Activated CD8-positive, alpha-beta memory T cell treated with anti-CD3 and anti-CD28 coated beads for 36 hours (primary cell): ENCODE results near the gene ANKRD65. TPM values are rescaled to one million over a fixed set of nuclear protein-coding genes. Genes with fewer than 3 reads are reported as not detected.

Source experiments
- CTCF ChIA-PET: fragments of 350-600 bp; sonication (Branson Sonifier 250); formaldehyde crosslinking; loops from one replicate; lab custom pipeline; 2021; ENCODE audit warnings: antibody characterized with exemption; lab: Charles Lee
- POLR2A ChIA-PET: fragments of 350-600 bp; sonication (Branson Sonifier 250); formaldehyde crosslinking; loops from one replicate; lab custom pipeline; 2021; ENCODE audit warnings: antibody characterized with exemption; lab: Charles Lee
- total RNA-seq, 2 experiments: library from RNA; stranded (reverse); gene quantifications; one replicate each; pipeline ENCODE4 v1.2.3, GENCODE V29; 2021

The ANKRD65 gene
- total RNA-seq, 2 experiments from 2014 or later, result not detected

- POLR2A ChIA-PET, result interaction anchor here (0.6 to 1.2 kb wide), 5 partner anchors 28 to 456 kb away, joined by 3 to 5 read pairs (median 3); partner anchors contain the start of gene AURKAIP1
Observed at GRCh38 chr1:1402072-1402900, 18.8 kb downstream of the ANKRD65 start.

GRCh38 chr1:1401457-1402010 lies 19.5 kb downstream of the ANKRD65 start:
- POLR2A ChIA-PET, result interaction anchor here (1.8 kb wide), 1 partner anchor 26 kb away, joined by 8 read pairs; the partner anchor contains the start of gene AURKAIP1
- CTCF ChIA-PET, result interaction anchor here (0.5 kb wide), 1 partner anchor 24 kb away, joined by 3 read pairs; no protein-coding TSS in a partner anchor

More at GRCh38 chr1:1402072-1402900, 18.8 kb downstream of the ANKRD65 start:
- CTCF ChIA-PET, result interaction anchor here (0.9 kb wide), 1 partner anchor 32 kb away, joined by 3 read pairs; no protein-coding TSS in a partner anchor

- CTCF ChIA-PET, result interaction anchor here (0.5 to 1.9 kb wide), 4 partner anchors 10 to 41 kb away, joined by 3 to 5 read pairs (median 4); no protein-coding TSS in a partner anchor
Observed at GRCh38 chr1:1400576-1401456, 20.3 kb downstream of the ANKRD65 start.

DNA sequence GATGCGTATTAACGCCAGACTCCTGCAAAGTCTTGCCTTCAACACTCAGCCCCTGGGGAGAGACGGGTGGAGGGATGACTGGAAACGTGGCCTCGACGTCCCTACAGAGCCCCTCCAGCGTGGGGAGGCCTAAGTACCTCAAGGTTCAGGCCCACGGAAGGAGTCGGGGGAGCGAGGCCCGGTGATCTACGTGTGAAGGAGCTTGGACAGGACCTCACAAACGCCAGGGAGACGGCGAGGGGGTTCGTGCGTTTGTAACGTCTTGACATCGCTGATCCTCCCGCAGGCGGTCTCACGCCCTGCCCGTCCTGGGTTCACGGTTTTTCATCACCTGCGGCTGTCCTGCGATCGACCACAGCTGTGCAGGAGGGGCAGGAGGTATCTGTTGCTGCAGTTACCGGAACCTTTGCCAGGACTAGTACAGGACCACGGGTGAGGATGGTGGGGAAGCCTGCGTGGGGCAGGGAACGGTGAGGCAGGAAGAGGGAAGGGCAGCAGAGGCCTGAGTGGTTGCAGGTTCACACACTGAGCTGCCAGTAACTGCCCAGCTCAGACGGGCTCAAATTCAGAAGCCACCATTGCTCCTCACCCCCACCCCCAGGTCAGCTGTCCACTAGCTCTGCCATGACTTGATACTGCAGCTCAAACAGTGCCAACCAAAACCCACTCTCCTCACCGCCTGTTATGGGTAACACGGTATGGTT lies 21.1 kb downstream of the ANKRD65 start:
- ChIA-PET POLR2A (interaction anchor here (1.8 kb wide), 1 partner anchor 25 kb away, joined by 8 read pairs; the partner anchor contains the start of gene AURKAIP1), CTCF (interaction anchor here (1.0 to 1.9 kb wide), 6 partner anchors 9 to 73 kb away, joined by 3 to 8 read pairs (median 4); partner anchors contain the start of gene AURKAIP1)

More at GRCh38 chr1:1400576-1401456, 20.3 kb downstream of the ANKRD65 start:
- POLR2A ChIA-PET, result interaction anchor here (1.8 kb wide), 1 partner anchor 26 kb away, joined by 8 read pairs; the partner anchor contains the start of gene AURKAIP1

DNA sequence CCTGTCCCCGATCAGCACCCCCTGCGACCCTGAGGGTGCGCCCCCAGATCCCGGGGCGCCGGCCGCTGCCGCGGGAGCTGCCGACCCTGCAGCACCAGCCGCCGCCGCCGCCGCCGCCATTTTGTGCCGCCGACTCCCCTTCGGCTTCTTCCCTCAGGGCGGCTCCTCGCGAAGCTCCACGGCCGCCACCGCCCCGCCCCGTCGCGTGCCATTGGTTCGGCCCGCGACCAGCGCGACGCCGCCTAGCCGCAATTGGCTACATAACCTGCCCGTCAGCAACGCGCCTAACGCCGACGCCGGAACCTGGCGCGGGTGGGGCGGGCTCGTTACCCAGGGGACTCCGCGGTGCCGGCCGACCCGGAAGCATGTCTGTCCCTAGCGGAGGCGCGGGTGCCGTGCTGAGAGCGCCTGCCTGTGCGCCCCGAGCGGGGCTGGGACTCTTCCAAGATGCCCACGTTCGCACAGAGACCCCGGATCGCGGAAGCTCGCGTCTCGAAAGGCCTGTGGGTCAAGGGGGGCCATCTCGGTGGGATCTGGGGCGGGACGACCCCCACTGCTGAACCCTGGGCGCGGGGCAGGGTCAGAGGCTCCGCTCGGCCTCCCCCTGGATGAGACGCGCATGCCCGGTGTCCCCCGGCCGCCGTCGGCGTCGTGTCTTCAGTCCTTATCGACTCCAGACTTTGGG lies 21.7 kb downstream of the ANKRD65 start, which contains the start of gene CCNL2:
CCNL2 (minus strand) TSS at position 149 of the 685 bp plus-strand sequence; CDS start at position 120, 29 bp downstream.
- ChIA-PET POLR2A (interaction anchor here (0.6 to 1.4 kb wide), 8 partner anchors 8 to 231 kb away, joined by 3 to 16 read pairs (median 4); partner anchors contain the start of genes AURKAIP1 and MRPL20), CTCF (interaction anchor here (0.7 to 1.9 kb wide), 7 partner anchors 8 to 73 kb away, joined by 3 to 8 read pairs (median 4); partner anchors contain the start of genes AURKAIP1 and MRPL20)

DNA sequence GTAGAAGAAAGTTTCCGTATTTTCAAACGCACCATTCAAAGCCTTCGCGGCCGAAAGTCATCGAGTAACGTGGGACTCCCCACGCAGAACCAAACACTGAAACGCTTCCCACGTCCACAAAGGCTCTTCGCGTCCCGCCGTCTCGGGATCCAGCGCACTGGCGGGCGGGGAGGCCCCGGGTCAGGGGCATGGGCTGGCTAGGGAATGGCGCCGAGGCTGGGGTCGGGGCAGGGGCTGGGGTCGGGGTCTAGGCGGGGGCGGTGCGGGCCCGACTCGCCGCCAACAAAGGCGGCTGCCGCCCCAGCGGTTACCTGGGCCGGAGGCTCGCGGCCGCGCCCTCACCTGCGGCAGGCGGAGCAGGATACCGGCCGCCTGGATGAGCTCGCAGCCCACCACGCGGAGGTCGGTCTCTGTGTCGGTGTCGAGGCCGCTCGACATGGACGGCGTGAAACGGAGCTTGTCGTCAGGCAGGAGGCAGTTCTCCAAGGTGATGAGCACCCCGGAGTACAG lies 22.3 kb downstream of the ANKRD65 start:
- ChIA-PET CTCF (interaction anchor here (0.7 to 1.9 kb wide), 6 partner anchors 9 to 74 kb away, joined by 3 to 8 read pairs (median 4); partner anchors contain the start of genes AURKAIP1 and MRPL20), POLR2A (interaction anchor here (0.6 to 1.4 kb wide), 7 partner anchors 9 to 231 kb away, joined by 3 to 16 read pairs (median 5); partner anchors contain the start of genes AURKAIP1 and MRPL20)

GRCh38 chr1:1397839-1398523 lies 23.1 kb downstream of the ANKRD65 start:
- ChIA-PET POLR2A (interaction anchor here (0.6 to 1.4 kb wide), 2 partner anchors 10 to 20 kb away, joined by 6 to 16 read pairs; partner anchors contain the start of gene MRPL20), CTCF (interaction anchor here (1.8 kb wide), 1 partner anchor 9 kb away, joined by 7 read pairs; the partner anchor contains the start of gene MRPL20)

- ChIA-PET CTCF (no interaction called here), POLR2A (interaction anchor here (0.6 kb wide), 1 partner anchor 116 kb away, joined by 4 read pairs; no protein-coding TSS in a partner anchor)
Observed at GRCh38 chr1:1395166-1395565, 25.9 kb downstream of the ANKRD65 start.

GRCh38 chr1:1394116-1394515 lies 27.0 kb downstream of the ANKRD65 start:
- ChIA-PET CTCF (no interaction called here), POLR2A (no interaction called here)

- ChIA-PET POLR2A (interaction anchor here (0.5 kb wide), 1 partner anchor 260 kb away, joined by 6 read pairs; no protein-coding TSS in a partner anchor), CTCF (no interaction called here)
Observed at GRCh38 chr1:1393428-1393827, 27.6 kb downstream of the ANKRD65 start.

- ChIA-PET CTCF (no interaction called here), POLR2A (interaction anchor here (0.5 kb wide), 1 partner anchor 260 kb away, joined by 6 read pairs; no protein-coding TSS in a partner anchor)
Observed at GRCh38 chr1:1393014-1393413, 28.1 kb downstream of the ANKRD65 start.

- ChIA-PET POLR2A (no interaction called here), CTCF (interaction anchor here (0.9 to 1.3 kb wide), 2 partner anchors 9 to 16 kb away, joined by 3 to 5 read pairs; partner anchors contain the start of gene MRPL20)
Observed at GRCh38 chr1:1391225-1391624, 29.9 kb downstream of the ANKRD65 start.

DNA sequence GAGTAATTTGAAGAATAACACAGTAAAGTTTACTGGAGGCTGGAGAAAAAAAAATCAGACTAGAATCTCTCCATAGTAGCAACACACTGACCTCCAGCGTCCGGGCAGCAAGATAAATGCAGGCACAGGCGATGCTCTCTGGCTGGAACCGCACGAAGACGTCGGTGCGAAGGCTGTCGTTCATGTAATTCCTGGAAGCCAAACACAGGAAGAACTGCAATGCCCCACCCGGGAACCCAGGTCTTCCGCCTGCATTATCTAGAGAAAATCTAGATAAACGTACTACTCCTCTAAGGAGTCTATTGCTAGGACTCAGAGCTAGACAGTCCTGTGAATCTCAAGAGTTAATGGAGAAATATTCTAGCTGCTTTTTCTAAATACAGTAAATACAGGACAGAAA lies 30.4 kb downstream of the ANKRD65 start:
- ChIA-PET CTCF (interaction anchor here (0.9 to 1.3 kb wide), 3 partner anchors 10 to 17 kb away, joined by 3 to 5 read pairs (median 3); partner anchors contain the start of gene MRPL20), POLR2A (no interaction called here)

DNA sequence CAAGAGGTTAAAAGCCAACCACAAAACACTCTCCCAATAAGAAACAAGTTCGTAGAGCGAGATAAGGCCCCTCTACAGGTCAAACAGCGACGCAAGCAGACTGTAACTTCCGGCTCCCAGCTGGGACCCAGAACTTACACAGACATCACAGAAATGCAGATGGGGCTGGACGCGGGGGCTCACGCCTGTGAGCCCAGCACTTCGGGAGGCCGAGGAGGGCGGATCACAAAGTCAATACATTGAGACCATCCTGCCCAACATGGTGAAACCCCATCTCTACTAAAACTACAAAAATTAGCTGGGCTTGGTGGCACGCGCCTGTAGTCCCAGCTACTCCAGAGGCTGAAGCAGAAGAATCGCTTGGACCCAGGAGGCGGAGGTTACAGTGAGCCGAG lies 33.0 kb downstream of the ANKRD65 start:
- CTCF ChIA-PET, result no interaction called here
- POLR2A ChIA-PET, result interaction anchor here (1.2 kb wide), 1 partner anchor 11 kb away, joined by 4 read pairs; the partner anchor contains the start of gene CCNL2
